SK-N-SH (cell line): Measurements from ENCODE around the gene NID1. TPM values are rescaled to one million over a fixed set of nuclear protein-coding genes. Genes with fewer than 3 reads are reported as not detected.

ENCODE experiments used
- CTCF ChIA-PET: fragments of 300-600, 350-600 bp; formaldehyde crosslinking; extraction: SDS; loops from one replicate; lab custom pipeline; 2021; lab: Yijun Ruan, JAX
- POLR2A ChIA-PET: fragments of 350-600 bp; sonication (Branson Sonifier 250); formaldehyde crosslinking; extraction: SDS; loops from one replicate; lab custom pipeline; 2020; ENCODE audit warnings: antibody characterized with exemption, inconsistent platforms; lab: Yijun Ruan, JAX
- DNase-seq: peaks from one replicate; pipeline ENCODE4 v3.0.0; 2012
- H2AFZ ChIP-seq: fragments of 200-600 bp; sonication (generic); 2 replicates; pipeline ENCODE4 v1.8.1; 2016; ENCODE audit warnings: antibody characterized with exemption, mild to moderate bottlenecking, low read depth
- H3F3A ChIP-seq: fragments of 200-600 bp; sonication (generic); replicated peaks from 2 replicates; pipeline ENCODE3; 2016; ENCODE audit warnings: antibody characterized with exemption, mild to moderate bottlenecking; ENCODE audit not compliant: insufficient read depth
- H3K27ac ChIP-seq, 2 experiments: fragments of 200-500 bp in 1 of 2; fragments of 200-600 bp in 1 of 2; sonication (Bioruptor generic) in 1 of 2; sonication (generic), shearing (Covaris generic) in 1 of 2; 2 replicates each; pipeline versions ENCODE4 v1.5.1 to v1.6.1; 2014 to 2016; ENCODE audit warnings: low read depth in 2 of 2, inconsistent platforms in 1 of 2, low read length in 1 of 2, mild to moderate bottlenecking in 1 of 2, mixed read lengths in 1 of 2
- H3K27me3 ChIP-seq: fragments of 200-600 bp; sonication (generic), shearing (Covaris generic); 2 replicates; pipeline ENCODE4 v1.6.1; 2016; ENCODE audit warnings: mixed run types; ENCODE audit not compliant: insufficient read depth
- H3K36me3 ChIP-seq, 2 experiments: fragments of 200-500 bp in 1 of 2; fragments of 200-600 bp in 1 of 2; sonication (Bioruptor generic) in 1 of 2; sonication (generic) in 1 of 2; replicated peaks in 1 of 2; 2 replicates each; pipeline versions ENCODE3 to v1.5.1; 2014 to 2016; ENCODE audit warnings: low read length in 1 of 2, mild to moderate bottlenecking in 1 of 2; ENCODE audit not compliant: insufficient read depth in 2 of 2, control insufficient read depth in 1 of 2
- H3K4me1 ChIP-seq, 2 experiments: fragments of 200-500 bp in 1 of 2; fragments of 200-600 bp in 1 of 2; sonication (Bioruptor generic) in 1 of 2; sonication (generic), shearing (Covaris generic) in 1 of 2; 2 replicates each; pipeline versions ENCODE4 v1.5.1 to v1.6.1; 2014 to 2016; ENCODE audit warnings: low read depth in 1 of 2, low read length in 1 of 2, mixed run types in 1 of 2; ENCODE audit not compliant: insufficient read depth in 2 of 2, control insufficient read depth in 1 of 2
- H3K4me2 ChIP-seq: fragments of 200-600 bp; sonication (generic), shearing (Covaris generic); 2 replicates; pipeline ENCODE4 v1.6.1; 2017; ENCODE audit warnings: mixed run types
- H3K4me3 ChIP-seq, 2 experiments: fragments of 200-500 bp in 1 of 2; fragments of 200-600 bp in 1 of 2; sonication (Bioruptor generic) in 1 of 2; sonication (generic), shearing (Covaris generic) in 1 of 2; 2 replicates each; pipeline versions ENCODE4 v1.5.1 to v1.8.1; 2014 to 2016; ENCODE audit warnings: low read depth in 2 of 2, inconsistent platforms in 1 of 2, low read length in 1 of 2, mild to moderate bottlenecking in 1 of 2, mixed read lengths in 1 of 2, moderate library complexity in 1 of 2
- H3K79me2 ChIP-seq: fragments of 200-600 bp; sonication (generic); 2 replicates; pipeline ENCODE4 v1.8.1; 2017; ENCODE audit warnings: mild to moderate bottlenecking; ENCODE audit not compliant: insufficient read depth
- H3K9ac ChIP-seq: fragments of 200-600 bp; sonication (generic); 2 replicates; pipeline ENCODE4 v1.6.1; 2017; ENCODE audit warnings: mixed run types
- H3K9me2 ChIP-seq: fragments of 200-600 bp; sonication (generic); 2 replicates; pipeline ENCODE4 v1.6.1; 2017; ENCODE audit warnings: mixed run types
- H3K9me3 ChIP-seq: fragments of 200-600 bp; sonication (generic); 2 replicates; pipeline ENCODE4 v1.6.1; 2017; ENCODE audit warnings: mixed run types, mild to moderate bottlenecking, moderate library complexity
- H4K20me1 ChIP-seq: fragments of 200-600 bp; sonication (generic); 2 replicates; pipeline ENCODE4 v1.6.1; 2017; ENCODE audit warnings: mild to moderate bottlenecking, mixed run types; ENCODE audit not compliant: insufficient read depth
- CHD2 ChIP-seq: fragments of 150-350 bp; IDR thresholded peaks from 2 replicates; pipeline ENCODE4 v1.6.1; 2018; ENCODE audit warnings: low read length; ENCODE audit not compliant: partially characterized antibody
- ELF1 ChIP-seq: IDR thresholded peaks from 2 replicates; pipeline ENCODE4 v1.4.0; 2012
- EP300 ChIP-seq, 2 experiments: IDR thresholded peaks; 2 replicates each; pipeline versions ENCODE4 v1.4.0 to v1.6.1; 2012; ENCODE audit warnings: borderline replicate concordance in 1 of 2, low read depth in 1 of 2, low read length in 1 of 2
- FOSL2 ChIP-seq: IDR thresholded peaks from 2 replicates; pipeline ENCODE4 v1.4.0; 2012; ENCODE audit warnings: low read depth, mild to moderate bottlenecking, moderate library complexity, borderline replicate concordance
- FOXJ3 ChIP-seq: sonication (generic); formaldehyde crosslinking; IDR thresholded peaks from 2 replicates; pipeline ENCODE4 v1.5.1; 2020; ENCODE audit warnings: mild to moderate bottlenecking, missing genetic modification reagents
- GABPA ChIP-seq: IDR thresholded peaks from 2 replicates; pipeline ENCODE4 v1.4.0; 2012; ENCODE audit warnings: low read depth, mild to moderate bottlenecking
- JUND ChIP-seq: IDR thresholded peaks from 2 replicates; pipeline ENCODE4 v1.4.0; 2012
- NRF1 ChIP-seq: IDR thresholded peaks from 2 replicates; pipeline ENCODE4 v1.6.1; 2012; ENCODE audit warnings: low read depth, mild to moderate bottlenecking, low read length
- RCOR1 ChIP-seq: fragments of 150-350 bp; IDR thresholded peaks from 2 replicates; pipeline ENCODE4 v1.6.1; 2017; ENCODE audit warnings: antibody characterized with exemption, low read length
- RFX5 ChIP-seq: IDR thresholded peaks from 2 replicates; pipeline ENCODE4 v1.6.1; 2012; ENCODE audit warnings: mild to moderate bottlenecking, improper control_type of control experiment, low read length
- TCF12 ChIP-seq: IDR thresholded peaks from 2 replicates; pipeline ENCODE4 v1.4.0; 2012
- USF1 ChIP-seq: IDR thresholded peaks from 2 replicates; pipeline ENCODE4 v1.4.0; 2012; ENCODE audit warnings: low read depth, borderline replicate concordance
- YY1 ChIP-seq: IDR thresholded peaks from 2 replicates; pipeline ENCODE4 v1.4.0; 2012; ENCODE audit warnings: low read depth, mild to moderate bottlenecking
- WGBS: methylation state at CpG from one replicate; pipeline ENCODE4 v1.1.6; 2017; ENCODE audit warnings: low lambda C conversion rate; 5-methylcytosine and 5-hydroxymethylcytosine counted together
- polyA plus RNA-seq, 3 experiments: library from polyadenylated mRNA; depleted of rRNA; stranded (reverse); fragments of >200 nt; gene quantifications; 2 replicates each; pipeline ENCODE4 v1.2.3, GENCODE V29; 2012
- TF ChIP-seq, protein P1 (sequence below): fragments of 200-600 bp; sonication (generic); IDR thresholded peaks from 2 replicates; pipeline ENCODE4 v1.6.1; 2017; ENCODE audit warnings: antibody characterized with exemption, mild to moderate bottlenecking, moderate library complexity
- TF ChIP-seq, protein P2 (sequence below): IDR thresholded peaks from 2 replicates; pipeline ENCODE4; 2012
- TF ChIP-seq, protein P3 (sequence below): fragments of 150-350 bp; IDR thresholded peaks from 2 replicates; pipeline ENCODE4 v1.6.1; 2016; ENCODE audit warnings: mild to moderate bottlenecking, low read depth, low read length

NID1 gene
- polyA plus RNA-seq, 1 of the 3 experiments (the other 2 are of a cell fraction): 74.3 TPM

DNA sequence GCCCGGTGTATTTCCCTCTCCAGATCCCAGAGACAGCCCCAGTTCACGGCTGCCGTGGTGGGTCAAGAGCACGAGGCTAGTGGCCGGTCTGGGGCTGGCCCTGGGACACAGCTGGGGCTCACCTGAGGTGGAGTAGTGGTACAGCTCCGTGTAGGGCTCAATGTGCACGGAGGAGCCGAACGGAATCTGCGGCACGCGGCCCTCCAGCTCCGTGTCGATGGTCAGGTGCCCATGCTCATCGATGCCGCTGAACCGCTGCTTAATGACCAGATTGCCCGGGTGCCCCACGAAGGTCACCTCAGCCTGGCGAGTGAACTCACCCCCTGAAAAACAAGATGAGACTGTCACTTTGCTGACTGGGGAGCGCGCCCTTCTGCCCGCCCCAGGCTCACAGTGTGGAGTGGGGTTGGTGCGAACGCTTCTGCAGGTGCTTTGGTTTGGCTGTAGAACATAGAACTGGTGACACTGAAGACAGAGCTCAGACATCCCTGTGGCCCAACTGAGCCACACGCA lies 35.4 kb downstream of the NID1 start:
- no peak overlapping the region for H3K9ac ChIP-seq
- H3K9me2 ChIP-seq: no peaks in the 10 kb centered on the region
- H2AFZ ChIP-seq: no peak overlapping the region
- no peaks in the 10 kb centered on the region for H4K20me1 ChIP-seq
- no peak overlapping the region for H3K4me2 ChIP-seq
- peaks cover 13 to 33% of the 10 kb centered on the region in 2 experiments for H3K36me3 ChIP-seq
- H3K27me3 ChIP-seq: no peaks in the 10 kb centered on the region
- no peaks in the 10 kb centered on the region for H3K9me3 ChIP-seq
- POLR2A ChIA-PET: no interaction called here
- no peaks in the 10 kb centered on the region for H3F3A ChIP-seq
- no peak overlapping the region for H3K4me3 ChIP-seq
- no peak overlapping the region for H3K27ac ChIP-seq
- H3K79me2 ChIP-seq: no peaks in the 10 kb centered on the region
- CTCF ChIA-PET: interaction anchor here (1.0 kb wide), 1 partner anchor 8 kb away, joined by 3 read pairs; no protein-coding TSS in a partner anchor
- 92% methylated on average over 25 of the region's 26 CpGs for WGBS
- no peak for DNase-seq
- no peak for TF ChIP-seq CHD2
- no peaks in the 10 kb centered on the region; a peak in 1 of 4 replicates for H3K4me1 ChIP-seq

DNA sequence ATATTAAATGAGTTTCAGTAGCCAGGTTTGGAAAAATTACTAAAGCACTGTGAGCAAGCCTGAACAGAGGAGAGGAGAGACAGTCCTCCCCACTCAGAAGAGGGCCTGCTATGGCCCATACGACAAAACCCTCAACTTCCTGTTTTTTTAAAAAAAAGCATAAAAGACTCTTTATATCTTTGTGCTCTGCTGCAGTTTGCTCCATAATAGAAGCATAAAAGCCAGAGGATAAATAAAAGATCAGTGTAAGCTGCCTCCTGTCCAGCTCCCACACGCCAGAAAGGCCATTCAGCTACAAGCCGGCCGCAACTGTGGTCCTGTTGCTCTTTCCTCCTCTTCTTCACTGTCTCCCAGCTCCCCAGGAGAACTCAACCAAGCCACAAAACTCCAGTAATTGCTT lies 37.8 kb downstream of the NID1 start:
- Histone ChIP-seq H3K4me2 (no peak overlapping the region), H3K9me2 (no peaks in the 10 kb centered on the region), H3K27me3 (no peaks in the 10 kb centered on the region), H3K9me3 (no peaks in the 10 kb centered on the region), H3K4me3 (no peak overlapping the region), H3K4me1 (no peaks in the 10 kb centered on the region; a peak in 1 of 4 replicates), H2AFZ (no peak overlapping the region), H3K79me2 (no peaks in the 10 kb centered on the region), H3K36me3 (peaks cover 20 to 48% of the 10 kb centered on the region in 2 experiments), H3K27ac (no peak overlapping the region), H4K20me1 (no peaks in the 10 kb centered on the region), H3K9ac (no peak overlapping the region), H3F3A (no peaks in the 10 kb centered on the region)
- POLR2A ChIA-PET: no interaction called here
- no peak for TF ChIP-seq JUND
- TF ChIP-seq FOSL2: no peak
- TF ChIP-seq RCOR1: no peak
- TF ChIP-seq, protein P1, sequence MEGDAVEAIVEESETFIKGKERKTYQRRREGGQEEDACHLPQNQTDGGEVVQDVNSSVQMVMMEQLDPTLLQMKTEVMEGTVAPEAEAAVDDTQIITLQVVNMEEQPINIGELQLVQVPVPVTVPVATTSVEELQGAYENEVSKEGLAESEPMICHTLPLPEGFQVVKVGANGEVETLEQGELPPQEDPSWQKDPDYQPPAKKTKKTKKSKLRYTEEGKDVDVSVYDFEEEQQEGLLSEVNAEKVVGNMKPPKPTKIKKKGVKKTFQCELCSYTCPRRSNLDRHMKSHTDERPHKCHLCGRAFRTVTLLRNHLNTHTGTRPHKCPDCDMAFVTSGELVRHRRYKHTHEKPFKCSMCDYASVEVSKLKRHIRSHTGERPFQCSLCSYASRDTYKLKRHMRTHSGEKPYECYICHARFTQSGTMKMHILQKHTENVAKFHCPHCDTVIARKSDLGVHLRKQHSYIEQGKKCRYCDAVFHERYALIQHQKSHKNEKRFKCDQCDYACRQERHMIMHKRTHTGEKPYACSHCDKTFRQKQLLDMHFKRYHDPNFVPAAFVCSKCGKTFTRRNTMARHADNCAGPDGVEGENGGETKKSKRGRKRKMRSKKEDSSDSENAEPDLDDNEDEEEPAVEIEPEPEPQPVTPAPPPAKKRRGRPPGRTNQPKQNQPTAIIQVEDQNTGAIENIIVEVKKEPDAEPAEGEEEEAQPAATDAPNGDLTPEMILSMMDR: no peak
- TF ChIP-seq ELF1: no peak
- TF ChIP-seq YY1: no peak
- TF ChIP-seq, protein P2, sequence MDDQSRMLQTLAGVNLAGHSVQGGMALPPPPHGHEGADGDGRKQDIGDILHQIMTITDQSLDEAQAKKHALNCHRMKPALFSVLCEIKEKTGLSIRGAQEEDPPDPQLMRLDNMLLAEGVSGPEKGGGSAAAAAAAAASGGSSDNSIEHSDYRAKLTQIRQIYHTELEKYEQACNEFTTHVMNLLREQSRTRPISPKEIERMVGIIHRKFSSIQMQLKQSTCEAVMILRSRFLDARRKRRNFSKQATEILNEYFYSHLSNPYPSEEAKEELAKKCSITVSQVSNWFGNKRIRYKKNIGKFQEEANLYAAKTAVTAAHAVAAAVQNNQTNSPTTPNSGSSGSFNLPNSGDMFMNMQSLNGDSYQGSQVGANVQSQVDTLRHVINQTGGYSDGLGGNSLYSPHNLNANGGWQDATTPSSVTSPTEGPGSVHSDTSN: no peak
- TF ChIP-seq NRF1: no peak
- no peak for TF ChIP-seq FOXJ3 (CRISPR knock-in tag)
- TF ChIP-seq USF1: no peak
- TF ChIP-seq, protein P3, sequence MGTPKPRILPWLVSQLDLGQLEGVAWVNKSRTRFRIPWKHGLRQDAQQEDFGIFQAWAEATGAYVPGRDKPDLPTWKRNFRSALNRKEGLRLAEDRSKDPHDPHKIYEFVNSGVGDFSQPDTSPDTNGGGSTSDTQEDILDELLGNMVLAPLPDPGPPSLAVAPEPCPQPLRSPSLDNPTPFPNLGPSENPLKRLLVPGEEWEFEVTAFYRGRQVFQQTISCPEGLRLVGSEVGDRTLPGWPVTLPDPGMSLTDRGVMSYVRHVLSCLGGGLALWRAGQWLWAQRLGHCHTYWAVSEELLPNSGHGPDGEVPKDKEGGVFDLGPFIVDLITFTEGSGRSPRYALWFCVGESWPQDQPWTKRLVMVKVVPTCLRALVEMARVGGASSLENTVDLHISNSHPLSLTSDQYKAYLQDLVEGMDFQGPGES: no peak
- TF ChIP-seq GABPA: no peak
- TF ChIP-seq RFX5: no peak
- TF ChIP-seq EP300 (IDR thresholded peaks at IDR 0.05; ENCODE audit: borderline replicate concordance in 1 of 2, low read depth in 1 of 2, low read length in 1 of 2): no peak
- TF ChIP-seq TCF12: no peak
- WGBS: 92% methylated on average over 4 of the region's 4 CpGs
- CTCF ChIA-PET: no interaction called here
- DNase-seq: no peak
